ENCODE measurements around the gene ACP7.

ACP7 gene

GRCh38 chr19:39133431-39134270 is 49.5 kb downstream of the ACP7 start:
- TF ChIP-seq EZH2 (IDR thresholded peaks at IDR 0.05; ENCODE audit: borderline replicate concordance, low read length) (no peak), CTCF (IDR thresholded peaks at IDR 0.05; ENCODE audit: low read length) (no peak)
- no peaks in the 10 kb centered on the region for H3F3A ChIP-seq (ENCODE audit: insufficient read depth, low read length)
- no peak overlapping the region for H3K9ac ChIP-seq (ENCODE audit: low read length)
- no peak overlapping the region for H3K27ac ChIP-seq (ENCODE audit: low read depth, low read length, poor library complexity, severe bottlenecking)
- peaks cover 3% of the 10 kb centered on the region; the same call in 1 of the 2 replicates for H4K20me1 ChIP-seq (ENCODE audit: insufficient read depth, low read length)
- no peaks in the 10 kb centered on the region for H3K79me2 ChIP-seq (ENCODE audit: insufficient read depth, low read length)
- no peak overlapping the region for H2AFZ ChIP-seq (ENCODE audit: low read length)
- no peak overlapping the region for H3K4me3 ChIP-seq (ENCODE audit: low read depth, low read length, poor library complexity, severe bottlenecking)
- no peaks in the 10 kb centered on the region for H3K9me3 ChIP-seq (ENCODE audit: low read length)
- no peak overlapping the region for H3K4me2 ChIP-seq (ENCODE audit: low read length)
- no peaks in the 10 kb centered on the region for H3K9me2 ChIP-seq (ENCODE audit: low read depth, low read length)
- no peaks in the 10 kb centered on the region for H3K4me1 ChIP-seq (ENCODE audit: insufficient read depth, low read length, severe bottlenecking)
- no peaks in the 10 kb centered on the region for H3K27me3 ChIP-seq (ENCODE audit: insufficient read depth, low read length)
- H3K36me3 ChIP-seq (ENCODE audit: insufficient read depth, low read length): no peaks in the 10 kb centered on the region

GRCh38 chr19:39135701-39136100 is 51.5 kb downstream of the ACP7 start:
- H3K4me3 ChIP-seq (ENCODE audit: low read depth, low read length, poor library complexity, severe bottlenecking): no peak overlapping the region
- H3K36me3 ChIP-seq (ENCODE audit: insufficient read depth, low read length): no peaks in the 10 kb centered on the region
- H3F3A ChIP-seq (ENCODE audit: insufficient read depth, low read length): no peaks in the 10 kb centered on the region
- TF ChIP-seq CTCF (IDR thresholded peaks at IDR 0.05; ENCODE audit: low read length): no peak
- TF ChIP-seq EZH2 (IDR thresholded peaks at IDR 0.05; ENCODE audit: borderline replicate concordance, low read length): no peak
- H3K9me3 ChIP-seq (ENCODE audit: low read length): no peaks in the 10 kb centered on the region
- no peaks in the 10 kb centered on the region for H3K27me3 ChIP-seq (ENCODE audit: insufficient read depth, low read length)
- H3K27ac ChIP-seq (ENCODE audit: low read depth, low read length, poor library complexity, severe bottlenecking): no peak overlapping the region
- no peaks in the 10 kb centered on the region for H3K4me1 ChIP-seq (ENCODE audit: insufficient read depth, low read length, severe bottlenecking)
- H3K4me2 ChIP-seq (ENCODE audit: low read length): no peak overlapping the region
- no peaks in the 10 kb centered on the region for H3K79me2 ChIP-seq (ENCODE audit: insufficient read depth, low read length)
- no peak overlapping the region for H2AFZ ChIP-seq (ENCODE audit: low read length)
- no peaks in the 10 kb centered on the region for H3K9me2 ChIP-seq (ENCODE audit: low read depth, low read length)
- H4K20me1 ChIP-seq (ENCODE audit: insufficient read depth, low read length): peaks cover 3% of the 10 kb centered on the region; the same call in 1 of the 2 replicates
- H3K9ac ChIP-seq (ENCODE audit: low read length): no peak overlapping the region

- peaks cover 3% of the 10 kb centered on the region; the same call in 1 of the 2 replicates for H4K20me1 ChIP-seq (ENCODE audit: insufficient read depth, low read length)
- no peaks in the 10 kb centered on the region for H3K4me1 ChIP-seq (ENCODE audit: insufficient read depth, low read length, severe bottlenecking)
- no peak overlapping the region for H3K4me2 ChIP-seq (ENCODE audit: low read length)
- no peak for TF ChIP-seq EZH2 (IDR thresholded peaks at IDR 0.05; ENCODE audit: borderline replicate concordance, low read length)
- TF ChIP-seq CTCF (IDR thresholded peaks at IDR 0.05; ENCODE audit: low read length): no peak
- H3K36me3 ChIP-seq (ENCODE audit: insufficient read depth, low read length): no peaks in the 10 kb centered on the region
- no peak overlapping the region for H2AFZ ChIP-seq (ENCODE audit: low read length)
- H3K27ac ChIP-seq (ENCODE audit: low read depth, low read length, poor library complexity, severe bottlenecking): no peak overlapping the region
- no peak overlapping the region for H3K4me3 ChIP-seq (ENCODE audit: low read depth, low read length, poor library complexity, severe bottlenecking)
- no peak overlapping the region for H3K9ac ChIP-seq (ENCODE audit: low read length)
- no peaks in the 10 kb centered on the region for H3K79me2 ChIP-seq (ENCODE audit: insufficient read depth, low read length)
- H3F3A ChIP-seq (ENCODE audit: insufficient read depth, low read length): no peaks in the 10 kb centered on the region
- no peaks in the 10 kb centered on the region for H3K9me3 ChIP-seq (ENCODE audit: low read length)
- H3K27me3 ChIP-seq (ENCODE audit: insufficient read depth, low read length): no peaks in the 10 kb centered on the region
- no peaks in the 10 kb centered on the region for H3K9me2 ChIP-seq (ENCODE audit: low read depth, low read length)
These were observed 52.2 kb downstream of the ACP7 start for GRCh38 chr19:39136225-39136940.

All from OCI-LY1 (cell line).